RWPE1 (cell line): Measurements from ENCODE around the gene CLDN18.
A peak's percentile ranks its signal among the peaks of the same experiment; 100 is the strongest.

Experiments used
- CTCF ChIA-PET: fragments of 350-600 bp; sonication (Branson Sonifier 250); formaldehyde crosslinking; extraction: SDS; loops from one replicate; lab custom pipeline; 2021; lab: Yijun Ruan, JAX
- POLR2A ChIA-PET: fragments of 400-600 bp; formaldehyde crosslinking; extraction: SDS; loops from one replicate; lab custom pipeline; 2020; ENCODE audit warnings: antibody characterized with exemption; ENCODE audit not compliant: low non-redundant PET; lab: Yijun Ruan, JAX
- DNase-seq: peaks from one replicate; pipeline ENCODE4 v3.0.0; 2012; ENCODE audit warnings: low spot score
- H3K27ac ChIP-seq: fragments of 450-650 bp; 2 replicates; pipeline ENCODE4 v1.5.1; 2017
- CTCF ChIP-seq: fragments of 450-650 bp; conservative IDR thresholded peaks from 2 replicates; pipeline ENCODE4 v1.5.1; 2017; ENCODE audit warnings: low read depth, mild to moderate bottlenecking

Gene CLDN18

GRCh38 chr3:138009476-138010272 lies at the start of gene CLDN18:
Gene CLDN18 (plus strand): TSS chr3:138010165. CDS start chr3:138010226, 61 bp downstream.
- TF ChIP-seq CTCF = no peak

DNA sequence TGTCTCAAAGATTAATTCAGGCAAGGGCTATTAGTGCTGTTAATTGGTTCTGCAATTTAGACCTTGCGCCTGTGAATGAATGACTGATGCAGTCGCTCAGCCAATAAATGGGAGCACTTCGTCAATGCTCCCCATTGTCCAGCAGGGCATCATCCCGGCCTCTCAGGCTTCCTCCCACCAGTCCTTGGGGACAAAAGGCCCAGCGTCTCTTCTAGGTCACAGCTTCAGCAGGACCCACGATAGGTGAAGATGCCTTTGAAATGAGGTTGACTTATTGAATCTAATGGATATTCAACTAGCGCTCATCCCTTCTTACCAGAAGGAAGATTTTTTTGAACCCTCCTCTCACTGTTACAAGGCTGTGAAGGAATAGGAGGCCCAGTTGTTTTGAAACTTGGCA lies 47.7 kb upstream of the CLDN18 start:
- ChIA-PET CTCF (interaction anchor here (1.9 kb wide), 1 partner anchor 9 kb away, joined by 7 read pairs; no protein-coding TSS in a partner anchor), POLR2A (no interaction called here)
- DNase-seq = no peak
- no peak for TF ChIP-seq CTCF
- no peak overlapping the region for H3K27ac ChIP-seq

More at GRCh38 chr3:138009476-138010272, at the start of gene CLDN18:
- DNase-seq = no peak
- CTCF ChIA-PET = interaction anchor here (0.6 kb wide), 1 partner anchor 164 kb away, joined by 3 read pairs; no protein-coding TSS in a partner anchor
- POLR2A ChIA-PET = no interaction called here
- no peak within 1 kb of the TSS for H3K27ac ChIP-seq

- DNase-seq = no peak
- POLR2A ChIA-PET = no interaction called here
- CTCF ChIA-PET = no interaction called here
- no peak for TF ChIP-seq CTCF
- H3K27ac ChIP-seq = no peak overlapping the region
Measured at GRCh38 chr3:137963463-137963862, 46.5 kb upstream of the CLDN18 start.

- CTCF ChIA-PET = interaction anchor here (0.5 to 1.4 kb wide), 16 partner anchors 9 to 1369 kb away, joined by 3 to 7 read pairs (median 3); no protein-coding TSS in a partner anchor
Measured at GRCh38 chr3:137970914-137971831, 38.8 kb upstream of the CLDN18 start.

GRCh38 chr3:137972396-137972795 lies 37.6 kb upstream of the CLDN18 start:
- no peak overlapping the region for H3K27ac ChIP-seq
- TF ChIP-seq CTCF = no peak
- ChIA-PET POLR2A (no interaction called here), CTCF (interaction anchor here (0.6 to 1.4 kb wide), 2 partner anchors 25 to 176 kb away, joined by 3 to 4 read pairs; no protein-coding TSS in a partner anchor)
- DNase-seq = no peak

More at GRCh38 chr3:137970914-137971831, 38.8 kb upstream of the CLDN18 start:
- POLR2A ChIA-PET = no interaction called here
- H3K27ac ChIP-seq = no peak overlapping the region
- TF ChIP-seq CTCF = peak; percentile 88
- DNase-seq = peak; percentile 72

DNA sequence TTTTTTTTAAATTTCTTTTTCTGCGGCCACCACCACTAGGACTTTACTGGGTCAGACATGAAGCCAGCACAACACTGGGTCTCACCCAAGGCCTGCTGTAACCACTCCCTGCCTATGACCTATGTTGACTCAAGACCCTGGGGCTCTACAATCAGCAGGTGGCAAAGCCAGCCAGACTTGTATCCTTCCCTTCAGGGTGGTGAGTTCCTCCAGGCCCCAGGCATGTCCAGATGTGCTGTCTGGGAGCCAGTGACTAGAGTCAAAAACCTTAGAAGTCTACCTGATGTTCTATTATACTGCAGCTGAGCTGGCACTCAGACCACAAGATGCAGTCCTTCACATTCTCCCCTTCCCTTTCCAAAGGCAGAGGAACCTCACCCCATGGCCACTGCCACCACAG lies 31.6 kb upstream of the CLDN18 start:
- H3K27ac ChIP-seq = no peak overlapping the region
- no peak for TF ChIP-seq CTCF
- CTCF ChIA-PET = no interaction called here
- POLR2A ChIA-PET = no interaction called here
- no peak for DNase-seq
